Heart left ventricle (tissue), 16 donors: ENCODE measurements around the gene EIF1B. TPM values are rescaled to one million over a fixed set of nuclear protein-coding genes. Genes with fewer than 3 reads are reported as not detected.
"Not testable (repeated sequence)": the region's sequence is repeated elsewhere in the genome, so short reads cannot be mapped to it uniquely, and the experiment has no call there.

Source experiments
- ATAC-seq, 4 donors: fragments of 200-7000 bp; cut with Tn5 transposase; one replicate each; pipeline ENCODE4 v1.9.1; 2020 to 2022; ENCODE audit warnings: moderate library complexity in 4 of 4, mild to moderate bottlenecking in 3 of 4, moderate number of reproducible peaks in 1 of 4
- DNase-seq, 5 donors: peaks; one replicate each; pipeline ENCODE4 v3.0.0-alpha.2; 2020
- H3K27ac ChIP-seq, 12 donors: fragments of 200-600 bp; sonication (generic) in 4 of 12; one replicate each; pipeline versions ENCODE4 v1.5.0 to v1.8.0; 2016 to 2022; ENCODE audit warnings: mild to moderate bottlenecking in 2 of 12
- H3K27me3 ChIP-seq, 9 donors: fragments of 200-600 bp; sonication (generic) in 2 of 9; one replicate each; pipeline versions ENCODE4 v1.5.1 to v1.8.0; 2016 to 2022; ENCODE audit warnings: mild to moderate bottlenecking in 3 of 9
- H3K36me3 ChIP-seq, 9 donors: fragments of 200-600 bp; sonication (generic) in 2 of 9; one replicate each; pipeline versions ENCODE4 v1.5.0 to v1.8.0; 2018 to 2022; ENCODE audit warnings: mild to moderate bottlenecking in 2 of 9
- H3K4me1 ChIP-seq, 12 donors: fragments of 200-600 bp; sonication (generic) in 4 of 12; one replicate each; pipeline versions ENCODE4 v1.5.0 to v1.8.0; 2016 to 2022; ENCODE audit warnings: mild to moderate bottlenecking in 3 of 12
- H3K4me3 ChIP-seq, 12 donors: fragments of 200-600 bp; sonication (generic) in 4 of 12; one replicate each; pipeline versions ENCODE4 v1.5.0 to v1.8.0; 2017 to 2022; ENCODE audit warnings: mild to moderate bottlenecking in 9 of 12, moderate library complexity in 4 of 12
- H3K9me3 ChIP-seq, 12 donors: fragments of 200-600 bp; sonication (generic) in 4 of 12; one replicate each; pipeline versions ENCODE4 v1.5.0 to v1.8.0; 2016 to 2022; ENCODE audit warnings: mild to moderate bottlenecking in 1 of 12
- POLR2A ChIP-seq, 2 donors: fragments of 450-650 bp; IDR thresholded peaks; one replicate each; pipeline ENCODE4 v1.6.1; 2017; ENCODE audit warnings: antibody characterized with exemption in 2 of 2, mild to moderate bottlenecking in 2 of 2, moderate library complexity in 2 of 2
- WGBS, 4 donors: extraction: QIAGEN DNeasy Blood & Tissue Kit in 2 of 4; methylation state at CpG; one replicate each; pipeline versions ENCODE4 v1.1.5 to v1.1.7; 2013 to 2018; 5-methylcytosine and 5-hydroxymethylcytosine counted together
- intact Hi-C, 10 donors: fragments of 100-400 bp; cut with DNase I; formaldehyde crosslinking; loops; one replicate each; pipeline versions ENCODE4 v1.11.1 to v1.14.2; 2022
- polyA plus RNA-seq, 2 donors: library from polyadenylated mRNA; stranded (reverse); fragments of 200-250 nt; gene quantifications; one replicate each; pipeline ENCODE4 v1.2.3, GENCODE V29; 2013
- total RNA-seq, 9 donors: library from RNA; depleted of rRNA in 2 of 9; stranded (reverse); fragments of >200 nt in 2 of 9; fragmentation: NEBNext Ultra II Directional in 3 of 9; extraction: Animal tissue kit (Norgen Biotek cat#: 25700) in 3 of 9; gene quantifications; one replicate each; pipeline versions ENCODE4 v1.1.0 to v1.2.4, GENCODE V29; 2016 to 2023
- TF ChIP-seq, protein P1 (sequence below), 12 donors: fragments of 200-600 bp; sonication (generic) in 4 of 12; IDR thresholded peaks; one replicate each; pipeline versions ENCODE4 v1.5.0 to v1.8.0; 2018 to 2022; ENCODE audit warnings: antibody characterized with exemption in 12 of 12, mild to moderate bottlenecking in 5 of 12
- donor health status: ischemic (EF 13 %, LVEDD 7.1; RV severe dilation, severe dysfunction).
- donor health status: healthy with polysubstance abuse.
- donor health status: DM: no; HTN: yes; CAD: no.
- donor health status: DM: no; HTN: no; CAD: no.
- donor health status: ischemic (EF 25% LVEDD 6.9; RV normal size, moderate dysfunction).
- donor health status: ischemic (EF 25% LVEDD 5.7; RV mildly dilated, moderate dysfunction).
- donor health status: healthy.
- donor health status: DM: yes; HTN: yes; CAD: no.
- donor health status: ischemic (EF 35%, LVEDD 5.7; RV mildly dilated, moderate dysfunction).
- donor health status: nonischemic (EF 11% LVEDD 7.7; RV severe dilation, severe dysfunction).
- donor health status: DM: yes; HTN: yes; CAD: no.
- donor health status: PGD.
- donor health status: ischemic (EF 29% LVEDD 5.4; RV normal size, mild dysfunction).
- donor health status: nonischemic (EF 23%, LVEDD 6.1; RV moderate dilation, normal function).

The EIF1B gene
- total and polyA plus RNA-seq, 11 donors: 64.0 to 590 (median 289) TPM

DNA sequence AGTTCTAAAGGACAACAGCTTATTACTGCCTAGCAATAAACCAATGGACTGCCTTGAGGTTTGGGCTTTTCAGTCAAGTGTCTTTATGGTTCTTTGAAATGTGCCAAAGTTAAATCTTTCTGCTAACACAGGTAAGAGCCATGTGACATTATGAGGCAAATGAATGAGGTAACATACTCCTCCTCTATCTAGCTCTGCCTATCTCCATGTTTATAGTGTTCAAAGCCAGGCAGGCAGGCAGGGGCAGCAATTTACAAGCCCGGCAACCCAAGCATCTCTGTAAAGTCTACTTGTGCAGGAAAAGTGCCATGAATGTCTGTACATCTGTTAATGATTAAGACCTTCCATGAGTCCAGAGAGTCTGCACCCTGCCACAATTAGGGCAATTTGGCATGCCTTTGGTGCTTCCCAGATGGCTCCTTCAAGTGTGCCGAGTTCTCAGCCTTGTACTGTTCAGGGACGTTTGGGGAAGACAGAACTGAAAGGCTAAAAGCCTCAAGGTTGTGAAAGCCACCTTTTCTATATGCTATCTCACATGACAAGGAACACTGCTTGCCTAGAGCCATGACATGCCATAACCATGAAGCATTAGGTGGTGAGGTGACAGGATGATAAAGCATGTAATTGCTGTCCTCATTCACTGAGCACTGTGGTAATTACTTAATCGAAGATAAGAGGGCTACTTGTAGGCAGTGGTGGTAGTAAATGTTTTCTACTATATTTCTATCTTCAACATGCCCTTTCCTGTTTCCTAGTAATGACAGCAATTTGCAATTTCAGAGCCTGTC is 41.4 kb upstream of the EIF1B start:
- intact Hi-C loops: no loop called here
- TF ChIP-seq, protein P1, sequence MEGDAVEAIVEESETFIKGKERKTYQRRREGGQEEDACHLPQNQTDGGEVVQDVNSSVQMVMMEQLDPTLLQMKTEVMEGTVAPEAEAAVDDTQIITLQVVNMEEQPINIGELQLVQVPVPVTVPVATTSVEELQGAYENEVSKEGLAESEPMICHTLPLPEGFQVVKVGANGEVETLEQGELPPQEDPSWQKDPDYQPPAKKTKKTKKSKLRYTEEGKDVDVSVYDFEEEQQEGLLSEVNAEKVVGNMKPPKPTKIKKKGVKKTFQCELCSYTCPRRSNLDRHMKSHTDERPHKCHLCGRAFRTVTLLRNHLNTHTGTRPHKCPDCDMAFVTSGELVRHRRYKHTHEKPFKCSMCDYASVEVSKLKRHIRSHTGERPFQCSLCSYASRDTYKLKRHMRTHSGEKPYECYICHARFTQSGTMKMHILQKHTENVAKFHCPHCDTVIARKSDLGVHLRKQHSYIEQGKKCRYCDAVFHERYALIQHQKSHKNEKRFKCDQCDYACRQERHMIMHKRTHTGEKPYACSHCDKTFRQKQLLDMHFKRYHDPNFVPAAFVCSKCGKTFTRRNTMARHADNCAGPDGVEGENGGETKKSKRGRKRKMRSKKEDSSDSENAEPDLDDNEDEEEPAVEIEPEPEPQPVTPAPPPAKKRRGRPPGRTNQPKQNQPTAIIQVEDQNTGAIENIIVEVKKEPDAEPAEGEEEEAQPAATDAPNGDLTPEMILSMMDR (IDR thresholded peaks at IDR 0.05): no peak
- no peak for TF ChIP-seq POLR2A (IDR thresholded peaks at IDR 0.05)
- Histone ChIP-seq H3K4me1 (peaks cover 0 to 15% (median 1%) of the 10 kb centered on the region in 12 donors), H3K27ac (no peak overlapping the region), H3K9me3 (peaks cover 0 to 2% (median 0%) of the 10 kb centered on the region in 12 donors), H3K4me3 (no peak overlapping the region), H3K36me3 (no peaks in the 10 kb centered on the region), H3K27me3 (no peaks in the 10 kb centered on the region)
- 38 to 57% (median 52%) methylated on average over 4 of the region's 4 CpGs for WGBS, 4 donors
- ATAC-seq (peak in 3 of 4 donors; percentile 58 to 75 (median 72)), DNase-seq (no peak)

DNA sequence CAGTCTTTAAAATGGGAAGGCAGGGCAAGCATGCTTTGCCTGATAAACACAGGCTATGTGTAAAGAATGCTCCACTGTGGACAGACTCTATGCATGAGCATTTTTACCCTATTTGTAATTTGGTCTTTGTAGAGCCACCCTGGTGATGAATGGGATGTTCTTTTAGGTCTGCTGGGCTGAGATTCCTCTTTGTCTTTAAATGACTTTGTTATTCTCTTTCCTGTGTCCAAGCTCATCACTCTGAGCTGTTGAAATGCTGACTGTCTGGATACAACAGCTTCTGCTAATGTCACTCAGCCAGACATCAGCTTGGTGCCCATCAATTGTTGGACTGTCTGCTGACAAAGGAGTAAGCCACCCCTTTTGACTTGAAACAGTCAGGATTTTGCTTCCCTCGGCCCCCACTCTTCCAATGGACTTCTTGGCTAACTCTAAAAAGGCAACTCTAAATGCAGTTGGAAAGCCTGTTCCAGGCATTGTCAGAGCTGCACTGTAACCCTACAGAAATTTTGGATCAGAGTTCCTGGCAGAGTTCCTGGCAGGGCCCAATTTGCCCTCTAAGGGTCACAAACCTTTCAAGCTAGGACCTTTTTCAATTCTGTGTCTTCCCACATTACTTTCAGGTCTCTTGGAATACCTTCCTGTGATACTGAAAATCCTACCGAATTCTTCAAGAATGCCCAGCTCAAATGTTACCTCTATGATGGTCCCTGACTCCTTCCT is 40.5 kb upstream of the EIF1B start:
- ATAC-seq (peak in 2 of 4 donors; percentile 12 to 45), DNase-seq (no peak)
- intact Hi-C loops: no loop called here
- Histone ChIP-seq H3K4me3 (no peak overlapping the region), H3K4me1 (peaks cover 0 to 15% (median 1%) of the 10 kb centered on the region in 12 donors), H3K27ac (peak overlapping the region in 1 of 12 donors; percentile 1), H3K9me3 (peaks cover 0 to 2% (median 0%) of the 10 kb centered on the region in 12 donors), H3K36me3 (no peaks in the 10 kb centered on the region), H3K27me3 (no peaks in the 10 kb centered on the region)
- WGBS, 4 donors: 84 to 97% (median 92%) methylated on average over 2 of the region's 2 CpGs
- TF ChIP-seq, protein P1 (IDR thresholded peaks at IDR 0.05): no peak
- no peak for TF ChIP-seq POLR2A (IDR thresholded peaks at IDR 0.05)

DNA sequence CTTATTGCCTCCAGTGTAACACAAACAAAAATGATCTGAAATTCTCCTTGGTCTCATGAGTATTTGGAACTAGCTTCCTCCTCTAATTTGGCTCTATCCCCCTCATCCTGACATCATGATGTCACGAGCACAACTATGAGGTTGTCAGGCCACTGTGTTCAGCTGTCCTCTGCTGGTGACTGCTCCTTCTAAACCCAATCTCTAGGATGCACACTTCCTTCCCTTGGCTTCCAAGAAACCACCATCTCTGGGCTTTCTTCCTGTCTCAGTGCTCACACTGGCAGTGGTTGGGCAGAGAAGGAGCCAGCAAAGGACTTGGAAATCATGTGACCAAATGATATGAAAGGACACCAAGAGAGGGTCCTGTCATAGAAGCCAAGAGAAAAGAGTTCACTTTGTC is 30.7 kb upstream of the EIF1B start:
- TF ChIP-seq, protein P1 (IDR thresholded peaks at IDR 0.05): no peak
- TF ChIP-seq POLR2A (IDR thresholded peaks at IDR 0.05): no peak

DNA sequence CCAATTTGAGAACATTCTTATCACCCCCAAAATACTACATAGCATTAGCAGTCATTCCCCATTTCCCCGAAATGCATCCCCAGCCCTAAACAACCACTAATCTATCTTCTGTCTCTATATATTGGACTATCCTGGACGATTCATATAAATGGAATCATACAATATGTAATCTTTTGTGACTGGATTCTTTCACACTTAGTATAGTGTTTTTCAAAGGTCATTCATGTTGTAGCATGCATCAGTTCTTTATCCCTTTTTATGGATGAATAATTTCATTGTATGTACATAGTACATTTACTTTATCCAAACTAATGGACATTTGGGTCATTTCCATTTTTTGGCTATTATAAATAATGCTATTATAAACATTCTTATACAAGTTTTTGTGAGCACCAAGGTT is 27.5 kb upstream of the EIF1B start:
- no peaks in the 10 kb centered on the region for H3K36me3 ChIP-seq
- intact Hi-C loops: no loop called here
- no peak for DNase-seq
- peaks cover 0 to 20% (median 0%) of the 10 kb centered on the region in 12 donors for H3K9me3 ChIP-seq
- 75 to 80% (median 78%) methylated on average over 2 of the region's 2 CpGs for WGBS, 4 donors
- TF ChIP-seq POLR2A (IDR thresholded peaks at IDR 0.05): no peak
- TF ChIP-seq, protein P1 (IDR thresholded peaks at IDR 0.05): no peak
- ATAC-seq: no peak
- no peaks in the 10 kb centered on the region for H3K27me3 ChIP-seq
- no peaks in the 10 kb centered on the region for H3K4me1 ChIP-seq
- H3K27ac ChIP-seq: no peak overlapping the region
- no peak overlapping the region for H3K4me3 ChIP-seq

More for the DNA sequence above, 30.7 kb upstream of the EIF1B start:
- intact Hi-C loops: no loop called here
- no peak overlapping the region for H3K27ac ChIP-seq
- no peaks in the 10 kb centered on the region for H3K27me3 ChIP-seq
- 0 to 5% (median 1%) methylated on average over 1 of the region's 1 CpG for WGBS, 4 donors
- H3K4me1 ChIP-seq: no peaks in the 10 kb centered on the region
- ATAC-seq: no peak
- H3K9me3 ChIP-seq: peaks cover 0 to 11% (median 0%) of the 10 kb centered on the region in 12 donors
- H3K36me3 ChIP-seq: no peaks in the 10 kb centered on the region
- DNase-seq: no peak
- H3K4me3 ChIP-seq: no peak overlapping the region

DNA sequence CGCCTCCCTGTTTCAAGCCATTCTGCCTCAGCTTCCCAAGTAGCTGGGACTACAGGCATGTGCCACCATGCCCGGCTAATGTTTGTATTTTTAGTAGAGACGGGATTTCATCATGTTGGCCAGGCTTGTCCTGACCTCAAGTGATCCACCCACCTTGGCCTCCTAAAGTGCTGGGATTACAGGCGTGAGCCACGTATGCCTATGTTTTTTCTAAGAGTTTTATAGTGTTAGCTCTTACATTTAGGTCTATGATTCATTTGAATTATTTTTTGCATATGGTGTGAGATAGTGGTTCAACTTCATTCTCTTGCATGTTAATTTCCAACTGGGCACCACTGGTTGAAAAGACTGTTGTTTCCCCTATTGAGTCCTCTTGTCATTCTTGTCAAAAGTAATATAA is 26.4 kb upstream of the EIF1B start:
- ATAC-seq, DNase-seq, intact Hi-C loops, H3K36me3 ChIP-seq, H3K4me1 ChIP-seq, H3K27ac ChIP-seq, H3K4me3 ChIP-seq, H3K27me3 ChIP-seq: not testable (repeated sequence)
- peaks cover 0 to 20% (median 0%) of the 10 kb centered on the region in 12 donors for H3K9me3 ChIP-seq
- 96 to 98% (median 96%) methylated on average over 5 of the region's 5 CpGs for WGBS, 4 donors
